Hepatic stellate cell (primary cell): Measurements from ENCODE around the gene STXBP2.

Source experiments
- DNase-seq: peaks from one replicate; pipeline ENCODE4 v3.0.0; 2011; ENCODE audit warnings: low spot score

Gene STXBP2

GRCh38 chr19:7612282-7613274 lies 24.3 kb upstream of the STXBP2 start:
- no peak for DNase-seq

GRCh38 chr19:7614859-7615741 lies 21.8 kb upstream of the STXBP2 start:
- DNase-seq, result no peak

GRCh38 chr19:7617172-7617571 lies 19.7 kb upstream of the STXBP2 start:
- no peak for DNase-seq

- no peak for DNase-seq
Observed at GRCh38 chr19:7617735-7618134, 19.2 kb upstream of the STXBP2 start.

GRCh38 chr19:7618348-7618747 lies 18.6 kb upstream of the STXBP2 start:
- no peak for DNase-seq

- no peak for DNase-seq
Observed at GRCh38 chr19:7618771-7619510, 18.0 kb upstream of the STXBP2 start.

- no peak for DNase-seq
Observed at GRCh38 chr19:7619671-7620441, 17.1 kb upstream of the STXBP2 start.

GRCh38 chr19:7620442-7621412 lies 16.2 kb upstream of the STXBP2 start:
- no peak for DNase-seq

- no peak for DNase-seq
Observed at GRCh38 chr19:7622933-7623685, 13.8 kb upstream of the STXBP2 start.

GRCh38 chr19:7623725-7624603 lies 12.9 kb upstream of the STXBP2 start:
- DNase-seq, result no peak

- no peak for DNase-seq
Observed at GRCh38 chr19:7624810-7625209, 12.1 kb upstream of the STXBP2 start.

- DNase-seq, result no peak
Observed at GRCh38 chr19:7625763-7626372, 11.0 kb upstream of the STXBP2 start.

GRCh38 chr19:7627166-7627565 lies 9.7 kb upstream of the STXBP2 start:
- DNase-seq, result no peak

- peak; percentile 41 for DNase-seq
Observed at GRCh38 chr19:7628589-7629311, 8.2 kb upstream of the STXBP2 start.

- peak; percentile 100 for DNase-seq
Observed at GRCh38 chr19:7629347-7630054, 7.4 kb upstream of the STXBP2 start, which contains the start of the genes PET100 and XAB2. PET100 (plus strand) TSS chr19:7629793; CDS start chr19:7629834, 41 bp downstream. XAB2 (minus strand) TSS chr19:7629545; CDS start chr19:7629527, 18 bp downstream.

- no peak for DNase-seq
Observed at GRCh38 chr19:7631577-7631976, 5.3 kb upstream of the STXBP2 start.
